Endodermal cell (in vitro differentiated cells): ENCODE data around the gene PSTPIP1. TPM values are rescaled to one million over a fixed set of nuclear protein-coding genes. Genes with fewer than 3 reads are reported as not detected.

Experiments
- DNase-seq: peaks from one replicate; pipeline ENCODE4 v3.0.0-alpha.2; 2017
- H3K27ac ChIP-seq: 2 replicates; pipeline ENCODE4 v1.5.1; 2013; ENCODE audit warnings: mild to moderate bottlenecking, low read depth, low read length, moderate library complexity
- H3K27me3 ChIP-seq: 2 replicates; pipeline ENCODE4 v1.6.1; 2013; ENCODE audit warnings: mild to moderate bottlenecking, low read length, moderate library complexity; ENCODE audit not compliant: insufficient read depth, control insufficient read depth, poor library complexity, severe bottlenecking
- H3K36me3 ChIP-seq: 2 replicates; pipeline ENCODE4 v1.7.0; 2013; ENCODE audit warnings: mild to moderate bottlenecking, low read length, moderate library complexity; ENCODE audit not compliant: control insufficient read depth, insufficient read depth
- H3K4me1 ChIP-seq: one replicate; pipeline ENCODE4 v1.7.0; 2013; ENCODE audit warnings: low read length; ENCODE audit not compliant: control insufficient read depth, insufficient read depth
- H3K4me3 ChIP-seq: 2 replicates; pipeline ENCODE4 v1.5.1; 2013; ENCODE audit warnings: mild to moderate bottlenecking, low read length, moderate library complexity
- H3K9ac ChIP-seq: 2 replicates; pipeline ENCODE4 v1.6.1; 2013; ENCODE audit warnings: mild to moderate bottlenecking, low read length, moderate library complexity; ENCODE audit not compliant: poor library complexity, severe bottlenecking; ENCODE audit errors: extremely low read depth
- H3K9me3 ChIP-seq: 2 replicates; pipeline ENCODE4 v1.6.1; 2013; ENCODE audit warnings: mild to moderate bottlenecking, low read length, moderate library complexity; ENCODE audit not compliant: control insufficient read depth
- H3K27ac Mint-ChIP-seq: 2 replicates; pipeline ENCODE4 v1.8.0; 2020; ENCODE audit warnings: mixed read lengths
- H3K27me3 Mint-ChIP-seq: 2 replicates; pipeline ENCODE4 v1.8.0; 2021; ENCODE audit warnings: mild to moderate bottlenecking, mixed read lengths; ENCODE audit not compliant: insufficient read depth
- H3K36me3 Mint-ChIP-seq: 2 replicates; pipeline ENCODE4 v1.8.0; 2020; ENCODE audit warnings: low read depth, mixed read lengths
- H3K4me1 Mint-ChIP-seq: 2 replicates; pipeline ENCODE4 v1.8.0; 2020; ENCODE audit warnings: mixed read lengths
- H3K4me3 Mint-ChIP-seq: 2 replicates; pipeline ENCODE4 v1.8.0; 2020; ENCODE audit warnings: mild to moderate bottlenecking, moderate library complexity, mixed read lengths
- H3K9me3 Mint-ChIP-seq: 2 replicates; pipeline ENCODE4 v1.8.0; 2020; ENCODE audit warnings: mild to moderate bottlenecking, mixed read lengths
- WGBS, 2 experiments: methylation state at CpG; one replicate each; pipeline versions ENCODE4 v1.1.5 to v1.1.7; 2013; ENCODE audit warnings: missing lambda C conversion rate in 2 of 2, mixed read lengths in 1 of 2; ENCODE audit not compliant: insufficient coverage in 1 of 2, insufficient read length in 1 of 2; 5-methylcytosine and 5-hydroxymethylcytosine counted together
- total RNA-seq, 2 donors: library from RNA; stranded (reverse); fragmentation: NEBNext Ultra II Directional in 1 of 2; extraction: Animal tissue kit (Norgen Biotek cat#: 25700) in 1 of 2; gene quantifications; 2 replicates in 1 of 2; 3 replicates in 1 of 2; pipeline ENCODE4 v1.2.1, GENCODE V29; 2021
- TF ChIP-seq, protein P1 (sequence below): fragments of 200-600 bp; sonication (generic); conservative IDR thresholded peaks from 2 replicates; pipeline ENCODE4 v1.5.0; 2021; ENCODE audit warnings: antibody characterized with exemption, mild to moderate bottlenecking

The PSTPIP1 gene
- total RNA-seq, 2 donors from 2014 or later = 0.29 to 1.5 TPM

GRCh38 chr15:76976572-76977270 lies 18.2 kb upstream of the PSTPIP1 start:
- no peak overlapping the region for H3K4me3 ChIP-seq
- H3K9me3 ChIP-seq = no peaks in the 10 kb centered on the region
- Mint-ChIP-seq H3K4me3 (no peak overlapping the region), H3K27ac (no peak overlapping the region), H3K9me3 (peaks cover 4% of the 10 kb centered on the region), H3K36me3 (no peaks in the 10 kb centered on the region), H3K27me3 (peaks cover 2% of the 10 kb centered on the region), H3K4me1 (peaks cover 7% of the 10 kb centered on the region)
- H3K27me3 ChIP-seq = no peaks in the 10 kb centered on the region
- DNase-seq = peak; percentile 21
- no peak overlapping the region for H3K27ac ChIP-seq
- no peaks in the 10 kb centered on the region for H3K36me3 ChIP-seq
- peaks cover 11% of the 10 kb centered on the region for H3K4me1 ChIP-seq
- TF ChIP-seq, protein P1, sequence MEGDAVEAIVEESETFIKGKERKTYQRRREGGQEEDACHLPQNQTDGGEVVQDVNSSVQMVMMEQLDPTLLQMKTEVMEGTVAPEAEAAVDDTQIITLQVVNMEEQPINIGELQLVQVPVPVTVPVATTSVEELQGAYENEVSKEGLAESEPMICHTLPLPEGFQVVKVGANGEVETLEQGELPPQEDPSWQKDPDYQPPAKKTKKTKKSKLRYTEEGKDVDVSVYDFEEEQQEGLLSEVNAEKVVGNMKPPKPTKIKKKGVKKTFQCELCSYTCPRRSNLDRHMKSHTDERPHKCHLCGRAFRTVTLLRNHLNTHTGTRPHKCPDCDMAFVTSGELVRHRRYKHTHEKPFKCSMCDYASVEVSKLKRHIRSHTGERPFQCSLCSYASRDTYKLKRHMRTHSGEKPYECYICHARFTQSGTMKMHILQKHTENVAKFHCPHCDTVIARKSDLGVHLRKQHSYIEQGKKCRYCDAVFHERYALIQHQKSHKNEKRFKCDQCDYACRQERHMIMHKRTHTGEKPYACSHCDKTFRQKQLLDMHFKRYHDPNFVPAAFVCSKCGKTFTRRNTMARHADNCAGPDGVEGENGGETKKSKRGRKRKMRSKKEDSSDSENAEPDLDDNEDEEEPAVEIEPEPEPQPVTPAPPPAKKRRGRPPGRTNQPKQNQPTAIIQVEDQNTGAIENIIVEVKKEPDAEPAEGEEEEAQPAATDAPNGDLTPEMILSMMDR = no peak
- 92 to 96% methylated on average over 3 of the region's 5 CpGs for WGBS, 2 experiments
- no peak overlapping the region for H3K9ac ChIP-seq

GRCh38 chr15:76978522-76979330 lies 16.2 kb upstream of the PSTPIP1 start:
- Mint-ChIP-seq H3K9me3 (peaks cover 4% of the 10 kb centered on the region), H3K4me1 (peaks cover 15% of the 10 kb centered on the region)

GRCh38 chr15:76979331-76979925 lies 15.5 kb upstream of the PSTPIP1 start:
- Mint-ChIP-seq H3K4me1 (peaks cover 11% of the 10 kb centered on the region), H3K4me3 (no peak overlapping the region), H3K27me3 (peaks cover 2% of the 10 kb centered on the region), H3K36me3 (no peaks in the 10 kb centered on the region), H3K9me3 (peaks cover 4% of the 10 kb centered on the region), H3K27ac (no peak overlapping the region)
- peaks cover under 1% of the 10 kb centered on the region for H3K4me1 ChIP-seq
- TF ChIP-seq, protein P1 = no peak
- H3K9ac ChIP-seq = no peak overlapping the region
- no peaks in the 10 kb centered on the region for H3K9me3 ChIP-seq
- 95 to 96% methylated on average over 19 to 23 of the region's 23 CpGs for WGBS, 2 experiments
- H3K27me3 ChIP-seq = no peaks in the 10 kb centered on the region
- DNase-seq = peak; percentile 21
- H3K27ac ChIP-seq = no peak overlapping the region
- H3K36me3 ChIP-seq = no peaks in the 10 kb centered on the region
- no peak overlapping the region for H3K4me3 ChIP-seq

More at GRCh38 chr15:76978522-76979330, 16.2 kb upstream of the PSTPIP1 start:
- TF ChIP-seq, protein P1 = no peak
- 93 to 97% methylated on average over 9 to 18 of the region's 18 CpGs for WGBS, 2 experiments
- H3K9ac ChIP-seq = no peak overlapping the region
- H3K27ac ChIP-seq = no peak overlapping the region
- H3K4me1 ChIP-seq = peaks cover 8% of the 10 kb centered on the region
- H3K27me3 ChIP-seq = no peaks in the 10 kb centered on the region
- no peaks in the 10 kb centered on the region for H3K36me3 Mint-ChIP-seq
- no peak overlapping the region for H3K4me3 ChIP-seq
- H3K36me3 ChIP-seq = no peaks in the 10 kb centered on the region
- no peaks in the 10 kb centered on the region for H3K9me3 ChIP-seq
- H3K4me3 Mint-ChIP-seq = no peak overlapping the region
- peaks cover 2% of the 10 kb centered on the region for H3K27me3 Mint-ChIP-seq
- peak; percentile 26 for DNase-seq
- no peak overlapping the region for H3K27ac Mint-ChIP-seq
